ENCODE data around the gene NAXE. TPM values are rescaled to one million over a fixed set of nuclear protein-coding genes. Genes with fewer than 3 reads are reported as not detected.

NAXE gene
- total RNA-seq, 1 experiment from 2014 or later = 99.8 TPM

DNA sequence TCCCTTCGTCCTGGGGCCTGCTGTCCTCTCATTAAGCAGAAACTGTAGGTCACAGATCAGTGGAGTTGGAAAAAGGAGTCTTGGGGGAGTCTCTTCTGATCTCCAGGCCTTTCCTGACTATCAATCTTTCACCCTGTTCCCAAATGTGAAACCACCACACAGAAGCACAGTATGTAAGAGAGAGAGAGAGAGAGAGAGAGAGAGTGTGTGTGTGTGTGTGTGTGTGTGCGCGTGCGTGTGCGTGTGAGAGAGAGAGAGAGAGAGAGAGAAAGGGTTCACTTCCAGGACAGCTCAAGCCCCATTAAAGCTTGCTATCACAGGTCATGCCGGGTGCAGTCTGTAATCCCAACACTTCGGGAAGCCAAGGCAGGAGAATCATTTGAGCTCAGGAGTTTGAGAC, 13.5 kb upstream of the NAXE start:
- Mint-ChIP-seq H3K4me1 (ENCODE audit: low read depth, unreplicated experiment) (peaks cover 2% of the 10 kb centered on the region), H3K27ac (ENCODE audit: unreplicated experiment) (no peak overlapping the region), H3K9me3 (ENCODE audit: unreplicated experiment) (no peaks in the 10 kb centered on the region), H3K27me3 (ENCODE audit: insufficient read depth, unreplicated experiment) (no peaks in the 10 kb centered on the region), H3K4me3 (ENCODE audit: unreplicated experiment) (no peak overlapping the region), H3K36me3 (ENCODE audit: insufficient read depth, unreplicated experiment) (no peaks in the 10 kb centered on the region)
- no TSS peak for BruUV-seq (replicated peaks)
- POLR2A ChIA-PET = no interaction called here
- Histone ChIP-seq H3K36me3 (ENCODE audit: control insufficient read depth, insufficient read depth, low read length) (no peaks in the 10 kb centered on the region), H3K4me1 (no peaks in the 10 kb centered on the region), H3K4me3 (ENCODE audit: low read depth, low read length) (no peak overlapping the region), H3K27me3 (replicated peaks; ENCODE audit: control insufficient read depth, insufficient read depth, low read length) (no peaks in the 10 kb centered on the region), H3K9me3 (no peaks in the 10 kb centered on the region)
- TF ChIP-seq CTCF (IDR thresholded peaks at IDR 0.05; ENCODE audit: insufficient read depth in 1 of 2, low read depth in 1 of 2, low read length in 1 of 2, severe bottlenecking in 1 of 2, unreplicated experiment in 1 of 2) = no peak
- CTCF ChIA-PET = interaction anchor here (1.0 kb wide), 1 partner anchor 13 kb away, joined by 3 read pairs; the partner anchor contains the start of gene NAXE
- intact Hi-C loops (cut with micrococcal nuclease; ENCODE audit: unreplicated experiment) = no loop called here
- DNase-seq = no peak

GRCh38 chr1:156579472-156579871, 12.1 kb upstream of the NAXE start, which contains the start of gene TTC24:
TTC24 (plus strand) TSS chr1:156579723; CDS start chr1:156581365, 1,642 bp downstream.
- no peaks in the 10 kb centered on the region for H3K4me1 ChIP-seq
- peak in 1 of 2 experiments; percentile 10 for DNase-seq
- Mint-ChIP-seq H3K9me3 (ENCODE audit: unreplicated experiment) (no peaks in the 10 kb centered on the region), H3K4me1 (ENCODE audit: low read depth, unreplicated experiment) (no peaks in the 10 kb centered on the region), H3K4me3 (ENCODE audit: unreplicated experiment) (no peak within 1 kb of the TSS), H3K27ac (ENCODE audit: unreplicated experiment) (no peak within 1 kb of the TSS), H3K36me3 (ENCODE audit: insufficient read depth, unreplicated experiment) (no peaks in the 10 kb centered on the region), H3K27me3 (ENCODE audit: insufficient read depth, unreplicated experiment) (no peaks in the 10 kb centered on the region)
- H3K27me3 ChIP-seq (replicated peaks; ENCODE audit: control insufficient read depth, insufficient read depth, low read length) = no peaks in the 10 kb centered on the region
- no peaks in the 10 kb centered on the region for H3K36me3 ChIP-seq (ENCODE audit: control insufficient read depth, insufficient read depth, low read length)
- CTCF ChIA-PET = interaction anchor here (0.7 kb wide), 1 partner anchor 21 kb away, joined by 5 read pairs; no protein-coding TSS in a partner anchor
- no peak for TF ChIP-seq CTCF (IDR thresholded peaks at IDR 0.05; ENCODE audit: insufficient read depth in 1 of 2, low read depth in 1 of 2, low read length in 1 of 2, severe bottlenecking in 1 of 2, unreplicated experiment in 1 of 2)
- intact Hi-C loops (cut with micrococcal nuclease; ENCODE audit: unreplicated experiment) = no loop called here
- H3K4me3 ChIP-seq (ENCODE audit: low read depth, low read length) = no peak within 1 kb of the TSS
- no TSS peak for BruUV-seq (replicated peaks)
- no peaks in the 10 kb centered on the region for H3K9me3 ChIP-seq
- POLR2A ChIA-PET = no interaction called here

GRCh38 chr1:156581661-156582387, 9.8 kb upstream of the NAXE start:
- peak in 1 of 2 experiments; percentile 19 for DNase-seq
- intact Hi-C loops (cut with micrococcal nuclease; ENCODE audit: unreplicated experiment) = loop anchor here (5.0 kb wide), 1 partner anchor 125 kb away; no protein-coding TSS in a partner anchor
- H3K4me1 Mint-ChIP-seq (ENCODE audit: low read depth, unreplicated experiment) = no peaks in the 10 kb centered on the region
- H3K9me3 Mint-ChIP-seq (ENCODE audit: unreplicated experiment) = no peaks in the 10 kb centered on the region
- H3K27me3 Mint-ChIP-seq (ENCODE audit: insufficient read depth, unreplicated experiment) = no peaks in the 10 kb centered on the region
- Histone ChIP-seq H3K9me3 (no peaks in the 10 kb centered on the region), H3K4me1 (no peaks in the 10 kb centered on the region), H3K36me3 (ENCODE audit: control insufficient read depth, insufficient read depth, low read length) (no peaks in the 10 kb centered on the region), H3K27me3 (replicated peaks; ENCODE audit: control insufficient read depth, insufficient read depth, low read length) (no peaks in the 10 kb centered on the region), H3K4me3 (ENCODE audit: low read depth, low read length) (no peak overlapping the region)
- no peak overlapping the region for H3K27ac Mint-ChIP-seq (ENCODE audit: unreplicated experiment)
- no peak for TF ChIP-seq CTCF (IDR thresholded peaks at IDR 0.05; ENCODE audit: insufficient read depth in 1 of 2, low read depth in 1 of 2, low read length in 1 of 2, severe bottlenecking in 1 of 2, unreplicated experiment in 1 of 2)
- no TSS peak for BruUV-seq (replicated peaks)
- ChIA-PET CTCF (interaction anchor here (0.7 to 1.0 kb wide), 3 partner anchors 23 to 42 kb away, joined by 3 to 4 read pairs (median 3); no protein-coding TSS in a partner anchor), POLR2A (no interaction called here)
- H3K4me3 Mint-ChIP-seq (ENCODE audit: unreplicated experiment) = no peak overlapping the region
- no peaks in the 10 kb centered on the region for H3K36me3 Mint-ChIP-seq (ENCODE audit: insufficient read depth, unreplicated experiment)

Data from Caco-2 (cell line).